OCI-LY1 (cell line): ENCODE measurements around the gene CACNA2D1.

Experiments
- H2AFZ ChIP-seq: fragments of 200-600 bp; sonication (generic), shearing (Covaris generic); 2 replicates; pipeline ENCODE4 v1.6.0; 2014; ENCODE audit warnings: antibody characterized with exemption, mild to moderate bottlenecking, low read length
- H3F3A ChIP-seq: fragments of 200-600 bp; sonication (generic), shearing (Covaris generic); 2 replicates; pipeline ENCODE4 v1.6.0; 2014; ENCODE audit warnings: mild to moderate bottlenecking, antibody characterized with exemption, low read length, moderate library complexity; ENCODE audit not compliant: insufficient read depth
- H3K27ac ChIP-seq: fragments of 200-600 bp; sonication (generic); 2 replicates; pipeline ENCODE4 v1.5.1; 2014; ENCODE audit warnings: low read length, mixed run types, mild to moderate bottlenecking, low read depth; ENCODE audit not compliant: poor library complexity, severe bottlenecking
- H3K27me3 ChIP-seq: fragments of 200-600 bp; sonication (generic); 2 replicates; pipeline ENCODE4 v1.6.0; 2014; ENCODE audit warnings: antibody characterized with exemption, mild to moderate bottlenecking, low read length, moderate library complexity; ENCODE audit not compliant: insufficient read depth
- H3K36me3 ChIP-seq: fragments of 200-600 bp; sonication (generic); 2 replicates; pipeline ENCODE4 v1.6.1; 2014; ENCODE audit warnings: mild to moderate bottlenecking, antibody characterized with exemption, low read length, moderate library complexity, mixed read lengths; ENCODE audit not compliant: insufficient read depth
- H3K4me1 ChIP-seq: fragments of 200-600 bp; sonication (generic); 2 replicates; pipeline ENCODE4 v1.5.1; 2014; ENCODE audit warnings: mild to moderate bottlenecking, low read length, moderate library complexity; ENCODE audit not compliant: insufficient read depth, severe bottlenecking
- H3K4me2 ChIP-seq: fragments of 200-600 bp; sonication (generic), shearing (Covaris generic); 2 replicates; pipeline ENCODE4 v1.6.1; 2014; ENCODE audit warnings: low read length
- H3K4me3 ChIP-seq: fragments of 200-600 bp; sonication (generic); 2 replicates; pipeline ENCODE4 v1.5.1; 2014; ENCODE audit warnings: low read length, low read depth, mild to moderate bottlenecking, mixed read lengths; ENCODE audit not compliant: poor library complexity, severe bottlenecking
- H3K79me2 ChIP-seq: fragments of 200-600 bp; shearing (Covaris generic); 2 replicates; pipeline ENCODE4 v1.6.1; 2016; ENCODE audit warnings: mixed run types, low read length, mixed read lengths; ENCODE audit not compliant: insufficient read depth
- H3K9ac ChIP-seq: fragments of 200-600 bp; sonication (generic), shearing (Covaris generic); 2 replicates; pipeline ENCODE4 v1.6.1; 2014; ENCODE audit warnings: mild to moderate bottlenecking, low read length, mixed read lengths
- H3K9me2 ChIP-seq: fragments of 200-600 bp; sonication (generic), shearing (Covaris generic); 2 replicates; pipeline ENCODE4 v1.6.1; 2014; ENCODE audit warnings: low read depth, mild to moderate bottlenecking, low read length, mixed read lengths
- H3K9me3 ChIP-seq: fragments of 200-600 bp; shearing (Covaris generic); 2 replicates; pipeline ENCODE4 v1.6.1; 2014; ENCODE audit warnings: low read length, mixed read lengths
- H4K20me1 ChIP-seq: fragments of 200-600 bp; sonication (generic), shearing (Covaris generic); 2 replicates; pipeline ENCODE4 v1.6.0; 2016; ENCODE audit warnings: mild to moderate bottlenecking, low read length; ENCODE audit not compliant: insufficient read depth
- CTCF ChIP-seq: fragments of 200-600 bp; sonication (generic), shearing (Covaris generic); IDR thresholded peaks from 2 replicates; pipeline ENCODE4 v1.5.1; 2017; ENCODE audit warnings: mild to moderate bottlenecking, antibody characterized with exemption, low read length, moderate library complexity, mixed read lengths
- EZH2 ChIP-seq: fragments of 200-600 bp; sonication (generic), shearing (Covaris generic); IDR thresholded peaks from 2 replicates; pipeline ENCODE4 v1.8.0; 2017; ENCODE audit warnings: borderline replicate concordance, mixed run types, mild to moderate bottlenecking, antibody characterized with exemption, low read length, moderate library complexity, mixed read lengths

CACNA2D1 gene

GRCh38 chr7:82384779-82385178, 58.8 kb downstream of the CACNA2D1 start:
- Histone ChIP-seq H3K4me1 (no peaks in the 10 kb centered on the region), H3F3A (no peaks in the 10 kb centered on the region), H2AFZ (no peak overlapping the region), H3K27me3 (no peaks in the 10 kb centered on the region), H3K9ac (no peak overlapping the region), H3K79me2 (no peaks in the 10 kb centered on the region), H3K27ac (no peak overlapping the region), H3K4me3 (no peak overlapping the region), H4K20me1 (no peaks in the 10 kb centered on the region), H3K4me2 (no peak overlapping the region), H3K9me3 (no peaks in the 10 kb centered on the region), H3K36me3 (no peaks in the 10 kb centered on the region), H3K9me2 (no peaks in the 10 kb centered on the region)
- no peak for TF ChIP-seq CTCF

GRCh38 chr7:82384051-82384464, 59.5 kb downstream of the CACNA2D1 start:
- Histone ChIP-seq H3K9ac (no peak overlapping the region), H3K9me2 (no peaks in the 10 kb centered on the region), H3K36me3 (no peaks in the 10 kb centered on the region), H3F3A (no peaks in the 10 kb centered on the region), H3K9me3 (no peaks in the 10 kb centered on the region), H2AFZ (no peak overlapping the region), H3K79me2 (no peaks in the 10 kb centered on the region), H3K4me3 (no peak overlapping the region), H3K4me1 (no peaks in the 10 kb centered on the region), H4K20me1 (no peaks in the 10 kb centered on the region), H3K27ac (no peak overlapping the region), H3K27me3 (no peaks in the 10 kb centered on the region), H3K4me2 (no peak overlapping the region)
- no peak for TF ChIP-seq CTCF
- TF ChIP-seq EZH2, result no peak

- H3K27me3 ChIP-seq, result no peaks in the 10 kb centered on the region
- no peak overlapping the region for H3K27ac ChIP-seq
- H3K9me3 ChIP-seq, result no peaks in the 10 kb centered on the region
- H3K4me2 ChIP-seq, result no peak overlapping the region
- H3K79me2 ChIP-seq, result no peaks in the 10 kb centered on the region
- no peaks in the 10 kb centered on the region for H3K4me1 ChIP-seq
- H3K9me2 ChIP-seq, result no peaks in the 10 kb centered on the region
- H3F3A ChIP-seq, result no peaks in the 10 kb centered on the region
- H2AFZ ChIP-seq, result no peak overlapping the region
- no peaks in the 10 kb centered on the region for H3K36me3 ChIP-seq
- H3K9ac ChIP-seq, result no peak overlapping the region
- no peaks in the 10 kb centered on the region for H4K20me1 ChIP-seq
- no peak overlapping the region for H3K4me3 ChIP-seq
- TF ChIP-seq EZH2 (no peak), CTCF (no peak)
These were observed 61.3 kb downstream of the CACNA2D1 start for GRCh38 chr7:82382276-82382675.
